WTC11 (cell line): ENCODE data around the gene NLRX1.
"Not testable (repeated sequence)": the region's sequence is repeated elsewhere in the genome, so short reads cannot be mapped to it uniquely, and the experiment has no call there.

Experiments used
- CBFB ChIP-seq: sonication (generic); formaldehyde crosslinking; IDR thresholded peaks from 2 replicates; pipeline ENCODE4 v1.8.1; 2022; ENCODE audit warnings: mild to moderate bottlenecking, low read depth, missing genetic modification reagents
- FOXP1 ChIP-seq: sonication (generic); formaldehyde crosslinking; IDR thresholded peaks from 2 replicates; pipeline ENCODE4 v1.8.0; 2022; ENCODE audit warnings: missing genetic modification reagents, mild to moderate bottlenecking, moderate library complexity, borderline replicate concordance
- NR3C1 ChIP-seq: sonication (generic); formaldehyde crosslinking; conservative IDR thresholded peaks from 2 replicates; pipeline ENCODE4 v1.8.1; 2023; ENCODE audit warnings: low read depth, mild to moderate bottlenecking, missing genetic modification reagents
- TF ChIP-seq, protein P1 (sequence below): fragments of 200-600 bp; IDR thresholded peaks from 2 replicates; pipeline ENCODE4 v1.8.0; 2022; ENCODE audit warnings: antibody characterized with exemption
- TF ChIP-seq, protein P2 (sequence below): sonication (generic); formaldehyde crosslinking; IDR thresholded peaks from 2 replicates; pipeline ENCODE4 v1.8.0; 2022; ENCODE audit warnings: mild to moderate bottlenecking, missing genetic modification reagents
- TF ChIP-seq, protein P3 (sequence below): sonication (generic); formaldehyde crosslinking; IDR thresholded peaks from 2 replicates; pipeline ENCODE4 v1.8.1; 2023; ENCODE audit warnings: mild to moderate bottlenecking, missing genetic modification reagents, moderate library complexity
- TF ChIP-seq, protein P4 (sequence below): sonication (generic); formaldehyde crosslinking; IDR thresholded peaks from 2 replicates; pipeline ENCODE4 v1.8.1; 2023; ENCODE audit warnings: mild to moderate bottlenecking, missing genetic modification reagents, borderline replicate concordance

DNA sequence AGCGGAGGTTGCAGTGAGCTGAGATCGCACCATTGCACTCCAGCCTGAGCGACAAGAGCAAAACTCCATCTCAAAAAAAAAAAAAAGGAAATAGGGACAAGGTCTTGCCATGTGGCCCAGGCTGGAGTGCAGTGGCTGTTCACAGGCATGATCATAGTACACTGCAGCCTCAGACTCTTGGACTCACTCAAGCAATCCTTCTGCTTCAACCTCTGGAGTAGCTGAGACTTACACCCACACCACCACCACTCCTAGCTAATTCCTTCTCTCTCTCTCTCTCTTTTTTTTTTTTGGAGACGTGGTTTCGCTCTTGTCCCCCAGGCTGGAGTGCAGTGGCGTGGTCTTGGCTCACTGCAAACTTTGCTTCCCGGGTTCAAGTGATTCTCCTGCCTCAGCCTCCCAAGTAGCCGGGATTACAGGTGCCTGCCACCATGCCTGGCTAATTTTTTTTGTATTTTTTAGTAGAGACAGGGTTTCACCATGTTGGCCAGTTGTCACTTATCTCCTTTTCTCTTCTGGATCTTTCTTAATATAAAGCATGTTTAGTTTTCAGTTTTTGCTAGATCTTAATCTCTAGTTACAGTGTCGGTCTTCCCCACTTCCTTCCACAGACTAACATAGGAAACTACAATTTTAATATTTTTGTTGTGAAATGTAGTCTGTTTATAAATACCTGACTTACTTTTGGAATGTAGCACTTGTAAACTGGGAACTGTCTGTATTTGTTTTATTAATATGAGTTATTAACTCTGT, 60.2 kb downstream of the NLRX1 start:
- TF ChIP-seq, protein P1, sequence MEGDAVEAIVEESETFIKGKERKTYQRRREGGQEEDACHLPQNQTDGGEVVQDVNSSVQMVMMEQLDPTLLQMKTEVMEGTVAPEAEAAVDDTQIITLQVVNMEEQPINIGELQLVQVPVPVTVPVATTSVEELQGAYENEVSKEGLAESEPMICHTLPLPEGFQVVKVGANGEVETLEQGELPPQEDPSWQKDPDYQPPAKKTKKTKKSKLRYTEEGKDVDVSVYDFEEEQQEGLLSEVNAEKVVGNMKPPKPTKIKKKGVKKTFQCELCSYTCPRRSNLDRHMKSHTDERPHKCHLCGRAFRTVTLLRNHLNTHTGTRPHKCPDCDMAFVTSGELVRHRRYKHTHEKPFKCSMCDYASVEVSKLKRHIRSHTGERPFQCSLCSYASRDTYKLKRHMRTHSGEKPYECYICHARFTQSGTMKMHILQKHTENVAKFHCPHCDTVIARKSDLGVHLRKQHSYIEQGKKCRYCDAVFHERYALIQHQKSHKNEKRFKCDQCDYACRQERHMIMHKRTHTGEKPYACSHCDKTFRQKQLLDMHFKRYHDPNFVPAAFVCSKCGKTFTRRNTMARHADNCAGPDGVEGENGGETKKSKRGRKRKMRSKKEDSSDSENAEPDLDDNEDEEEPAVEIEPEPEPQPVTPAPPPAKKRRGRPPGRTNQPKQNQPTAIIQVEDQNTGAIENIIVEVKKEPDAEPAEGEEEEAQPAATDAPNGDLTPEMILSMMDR: not testable (repeated sequence)
- TF ChIP-seq, protein P2, sequence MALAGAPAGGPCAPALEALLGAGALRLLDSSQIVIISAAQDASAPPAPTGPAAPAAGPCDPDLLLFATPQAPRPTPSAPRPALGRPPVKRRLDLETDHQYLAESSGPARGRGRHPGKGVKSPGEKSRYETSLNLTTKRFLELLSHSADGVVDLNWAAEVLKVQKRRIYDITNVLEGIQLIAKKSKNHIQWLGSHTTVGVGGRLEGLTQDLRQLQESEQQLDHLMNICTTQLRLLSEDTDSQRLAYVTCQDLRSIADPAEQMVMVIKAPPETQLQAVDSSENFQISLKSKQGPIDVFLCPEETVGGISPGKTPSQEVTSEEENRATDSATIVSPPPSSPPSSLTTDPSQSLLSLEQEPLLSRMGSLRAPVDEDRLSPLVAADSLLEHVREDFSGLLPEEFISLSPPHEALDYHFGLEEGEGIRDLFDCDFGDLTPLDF: not testable (repeated sequence)
- TF ChIP-seq, protein P3, sequence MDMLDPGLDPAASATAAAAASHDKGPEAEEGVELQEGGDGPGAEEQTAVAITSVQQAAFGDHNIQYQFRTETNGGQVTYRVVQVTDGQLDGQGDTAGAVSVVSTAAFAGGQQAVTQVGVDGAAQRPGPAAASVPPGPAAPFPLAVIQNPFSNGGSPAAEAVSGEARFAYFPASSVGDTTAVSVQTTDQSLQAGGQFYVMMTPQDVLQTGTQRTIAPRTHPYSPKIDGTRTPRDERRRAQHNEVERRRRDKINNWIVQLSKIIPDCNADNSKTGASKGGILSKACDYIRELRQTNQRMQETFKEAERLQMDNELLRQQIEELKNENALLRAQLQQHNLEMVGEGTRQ (CRISPR knock-in tag): not testable (repeated sequence)
- TF ChIP-seq NR3C1 (CRISPR knock-in tag); CBFB; FOXP1 (CRISPR knock-in tag): not testable (repeated sequence)
- TF ChIP-seq, protein P4, sequence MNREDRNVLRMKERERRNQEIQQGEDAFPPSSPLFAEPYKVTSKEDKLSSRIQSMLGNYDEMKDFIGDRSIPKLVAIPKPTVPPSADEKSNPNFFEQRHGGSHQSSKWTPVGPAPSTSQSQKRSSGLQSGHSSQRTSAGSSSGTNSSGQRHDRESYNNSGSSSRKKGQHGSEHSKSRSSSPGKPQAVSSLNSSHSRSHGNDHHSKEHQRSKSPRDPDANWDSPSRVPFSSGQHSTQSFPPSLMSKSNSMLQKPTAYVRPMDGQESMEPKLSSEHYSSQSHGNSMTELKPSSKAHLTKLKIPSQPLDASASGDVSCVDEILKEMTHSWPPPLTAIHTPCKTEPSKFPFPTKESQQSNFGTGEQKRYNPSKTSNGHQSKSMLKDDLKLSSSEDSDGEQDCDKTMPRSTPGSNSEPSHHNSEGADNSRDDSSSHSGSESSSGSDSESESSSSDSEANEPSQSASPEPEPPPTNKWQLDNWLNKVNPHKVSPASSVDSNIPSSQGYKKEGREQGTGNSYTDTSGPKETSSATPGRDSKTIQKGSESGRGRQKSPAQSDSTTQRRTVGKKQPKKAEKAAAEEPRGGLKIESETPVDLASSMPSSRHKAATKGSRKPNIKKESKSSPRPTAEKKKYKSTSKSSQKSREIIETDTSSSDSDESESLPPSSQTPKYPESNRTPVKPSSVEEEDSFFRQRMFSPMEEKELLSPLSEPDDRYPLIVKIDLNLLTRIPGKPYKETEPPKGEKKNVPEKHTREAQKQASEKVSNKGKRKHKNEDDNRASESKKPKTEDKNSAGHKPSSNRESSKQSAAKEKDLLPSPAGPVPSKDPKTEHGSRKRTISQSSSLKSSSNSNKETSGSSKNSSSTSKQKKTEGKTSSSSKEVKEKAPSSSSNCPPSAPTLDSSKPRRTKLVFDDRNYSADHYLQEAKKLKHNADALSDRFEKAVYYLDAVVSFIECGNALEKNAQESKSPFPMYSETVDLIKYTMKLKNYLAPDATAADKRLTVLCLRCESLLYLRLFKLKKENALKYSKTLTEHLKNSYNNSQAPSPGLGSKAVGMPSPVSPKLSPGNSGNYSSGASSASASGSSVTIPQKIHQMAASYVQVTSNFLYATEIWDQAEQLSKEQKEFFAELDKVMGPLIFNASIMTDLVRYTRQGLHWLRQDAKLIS: not testable (repeated sequence)
